ENCODE results near the gene CPNE5.

CPNE5 gene

DNA sequence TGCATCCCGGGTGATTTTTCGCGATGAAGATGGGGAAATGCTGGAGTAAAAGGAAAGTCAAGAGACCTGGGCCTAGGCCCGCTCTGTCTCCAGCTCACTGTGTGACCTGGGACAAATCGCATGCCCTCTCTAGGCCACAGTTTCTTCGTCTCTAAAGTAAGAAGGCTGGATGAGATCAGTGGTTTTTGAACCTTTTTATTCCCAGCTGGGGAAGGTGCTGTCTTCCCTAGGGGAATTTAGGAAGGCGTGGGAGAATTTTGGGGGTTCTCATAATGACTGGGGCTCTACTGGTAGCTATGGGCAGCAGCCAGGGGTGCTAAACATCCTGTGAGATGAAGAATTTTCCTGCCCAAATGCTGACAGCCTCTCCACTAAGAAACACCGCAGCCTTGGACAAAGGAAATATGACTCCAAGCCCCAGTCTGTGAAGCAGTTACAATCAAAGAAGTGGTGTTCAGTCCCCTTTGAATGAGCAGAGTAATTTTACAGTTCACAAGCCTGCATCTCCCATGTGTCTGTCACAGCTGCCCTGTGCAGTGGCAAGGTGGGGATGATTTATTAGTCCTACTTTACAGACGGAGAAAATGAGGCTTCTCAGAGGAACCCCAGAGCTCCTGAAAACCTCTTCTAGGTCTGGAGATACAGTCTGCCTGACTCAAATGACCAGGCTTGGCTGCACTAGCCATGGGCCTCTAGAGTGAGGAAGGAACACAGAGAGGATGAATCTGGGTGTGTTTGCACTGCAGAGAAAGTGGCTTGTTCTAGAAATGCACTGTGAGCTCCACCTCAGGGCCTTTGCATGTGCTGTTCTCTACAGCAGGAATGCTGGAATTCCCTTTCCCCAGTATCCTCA lies 84.4 kb downstream of the CPNE5 start:
- intact Hi-C loops (cut with DNase I; ENCODE audit: low total_unique reads) = no loop called here
- Histone ChIP-seq H3K4me1 (peaks cover 0 to 7% (median 3%) of the 10 kb centered on the region in 4 donors), H3K9me3 (peaks cover 0 to 7% (median 0%) of the 10 kb centered on the region in 3 donors), H3K4me3 (no peak overlapping the region), H3K27me3 (no peaks in the 10 kb centered on the region), H3K27ac (no peak overlapping the region), H3K36me3 (no peaks in the 10 kb centered on the region)
- TF ChIP-seq, protein P1, sequence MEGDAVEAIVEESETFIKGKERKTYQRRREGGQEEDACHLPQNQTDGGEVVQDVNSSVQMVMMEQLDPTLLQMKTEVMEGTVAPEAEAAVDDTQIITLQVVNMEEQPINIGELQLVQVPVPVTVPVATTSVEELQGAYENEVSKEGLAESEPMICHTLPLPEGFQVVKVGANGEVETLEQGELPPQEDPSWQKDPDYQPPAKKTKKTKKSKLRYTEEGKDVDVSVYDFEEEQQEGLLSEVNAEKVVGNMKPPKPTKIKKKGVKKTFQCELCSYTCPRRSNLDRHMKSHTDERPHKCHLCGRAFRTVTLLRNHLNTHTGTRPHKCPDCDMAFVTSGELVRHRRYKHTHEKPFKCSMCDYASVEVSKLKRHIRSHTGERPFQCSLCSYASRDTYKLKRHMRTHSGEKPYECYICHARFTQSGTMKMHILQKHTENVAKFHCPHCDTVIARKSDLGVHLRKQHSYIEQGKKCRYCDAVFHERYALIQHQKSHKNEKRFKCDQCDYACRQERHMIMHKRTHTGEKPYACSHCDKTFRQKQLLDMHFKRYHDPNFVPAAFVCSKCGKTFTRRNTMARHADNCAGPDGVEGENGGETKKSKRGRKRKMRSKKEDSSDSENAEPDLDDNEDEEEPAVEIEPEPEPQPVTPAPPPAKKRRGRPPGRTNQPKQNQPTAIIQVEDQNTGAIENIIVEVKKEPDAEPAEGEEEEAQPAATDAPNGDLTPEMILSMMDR (IDR thresholded peaks at IDR 0.05) = no peak
- DNase-seq = no peak

- no peaks in the 10 kb centered on the region for H3K27me3 ChIP-seq
- TF ChIP-seq, protein P1 (IDR thresholded peaks at IDR 0.05) = no peak
- H3K4me1 ChIP-seq = peaks cover 0 to 2% (median 0%) of the 10 kb centered on the region in 4 donors
- no peak overlapping the region for H3K4me3 ChIP-seq
- H3K9me3 ChIP-seq = peaks cover 0 to 10% (median 1%) of the 10 kb centered on the region in 3 donors
- intact Hi-C loops (cut with DNase I; ENCODE audit: low total_unique reads) = no loop called here
- no peak overlapping the region for H3K27ac ChIP-seq
- H3K36me3 ChIP-seq = no peaks in the 10 kb centered on the region
- no peak for DNase-seq
These were observed 85.4 kb downstream of the CPNE5 start for GRCh38 chr6:36753671-36754405.

- H3K4me1 ChIP-seq = no peaks in the 10 kb centered on the region
- peak in 1 of 2 donors; percentile 51 for DNase-seq
These were observed 86.2 kb downstream of the CPNE5 start for GRCh38 chr6:36752886-36753506.

GRCh38 chr6:36752187-36752885 lies 86.9 kb downstream of the CPNE5 start:
- H3K27ac ChIP-seq = no peak overlapping the region
- no peaks in the 10 kb centered on the region for H3K4me1 ChIP-seq
- TF ChIP-seq, protein P1 (IDR thresholded peaks at IDR 0.05) = no peak
- H3K9me3 ChIP-seq = peaks cover 0 to 15% (median 4%) of the 10 kb centered on the region in 3 donors
- H3K27me3 ChIP-seq = no peaks in the 10 kb centered on the region
- no peak overlapping the region for H3K4me3 ChIP-seq
- no peaks in the 10 kb centered on the region for H3K36me3 ChIP-seq
- no peak for DNase-seq
- intact Hi-C loops (cut with DNase I; ENCODE audit: low total_unique reads) = no loop called here

More at GRCh38 chr6:36752886-36753506, 86.2 kb downstream of the CPNE5 start:
- intact Hi-C loops (cut with DNase I; ENCODE audit: low total_unique reads) = no loop called here
- TF ChIP-seq, protein P1 (IDR thresholded peaks at IDR 0.05) = no peak
- H3K27ac ChIP-seq = no peak overlapping the region
- H3K4me3 ChIP-seq = no peak overlapping the region
- peaks cover 0 to 15% (median 4%) of the 10 kb centered on the region in 3 donors for H3K9me3 ChIP-seq
- no peaks in the 10 kb centered on the region for H3K36me3 ChIP-seq
- no peaks in the 10 kb centered on the region for H3K27me3 ChIP-seq

- Histone ChIP-seq H3K9me3 (peaks cover 0 to 15% (median 4%) of the 10 kb centered on the region in 3 donors), H3K27me3 (no peaks in the 10 kb centered on the region), H3K4me1 (no peaks in the 10 kb centered on the region), H3K4me3 (no peak overlapping the region), H3K27ac (no peak overlapping the region), H3K36me3 (no peaks in the 10 kb centered on the region)
- no peak for DNase-seq
- intact Hi-C loops (cut with DNase I; ENCODE audit: low total_unique reads) = no loop called here
- TF ChIP-seq, protein P1 (IDR thresholded peaks at IDR 0.05) = no peak
These were observed 87.4 kb downstream of the CPNE5 start for GRCh38 chr6:36751833-36752186.

All from tibial artery (tissue), 4 donors.